Activated B cell treated with CpG ODN at 0.5 μM for 24 hours (primary cell): ENCODE data around the gene AOC1. TPM values are rescaled to one million over a fixed set of nuclear protein-coding genes. Genes with fewer than 3 reads are reported as not detected.

ENCODE experiments used
- ATAC-seq: fragments of 200-7000 bp; cut with Tn5 transposase; one replicate; pipeline ENCODE4 v1.10.0; 2021; ENCODE audit warnings: low read depth, mild to moderate bottlenecking, moderate library complexity
- CTCF ChIA-PET: fragments of 350-600 bp; sonication (Branson Sonifier 250); formaldehyde crosslinking; loops from one replicate; lab custom pipeline; 2021; ENCODE audit warnings: antibody characterized with exemption; lab: Charles Lee
- POLR2A ChIA-PET: fragments of 350-600 bp; sonication (Branson Sonifier 250); formaldehyde crosslinking; loops from one replicate; lab custom pipeline; 2021; ENCODE audit warnings: antibody characterized with exemption; lab: Charles Lee
- DNase-seq: peaks from one replicate; pipeline ENCODE4 v3.0.0; 2022
- H3K27ac Mint-ChIP-seq: one replicate; pipeline ENCODE4 v1.8.0; 2020; ENCODE audit warnings: mixed read lengths
- H3K27me3 Mint-ChIP-seq: one replicate; pipeline ENCODE4 v1.8.0; 2021; ENCODE audit warnings: mixed read lengths
- H3K36me3 Mint-ChIP-seq: one replicate; pipeline ENCODE4 v1.8.0; 2021; ENCODE audit warnings: low read depth, mixed read lengths
- H3K4me1 Mint-ChIP-seq: one replicate; pipeline ENCODE4 v1.8.0; 2021; ENCODE audit warnings: mixed read lengths
- H3K4me3 Mint-ChIP-seq: one replicate; pipeline ENCODE4 v1.8.0; 2020; ENCODE audit warnings: mild to moderate bottlenecking, mixed read lengths
- H3K9me3 Mint-ChIP-seq: one replicate; pipeline ENCODE4 v1.8.0; 2020; ENCODE audit warnings: mixed read lengths
- intact Hi-C: fragments of 100-400 bp; cut with micrococcal nuclease; formaldehyde crosslinking; loops from one replicate; pipeline ENCODE4 v1.15.1; 2024
- total RNA-seq: library from RNA; stranded (reverse); gene quantifications from 2 replicates; pipeline ENCODE4 v1.2.3, GENCODE V29; 2022
- TF ChIP-seq, protein P1 (sequence below): fragments of 200-600 bp; IDR thresholded peaks from one replicate; pipeline ENCODE4 v1.8.0; 2022; ENCODE audit warnings: antibody characterized with exemption, mild to moderate bottlenecking

AOC1 gene
- total RNA-seq, 1 donor from 2014 or later = not detected

GRCh38 chr7:150867605-150868004 is 15.3 kb downstream of the AOC1 start:
- H3K9me3 Mint-ChIP-seq = peaks cover 9% of the 10 kb centered on the region
- H3K36me3 Mint-ChIP-seq = no peaks in the 10 kb centered on the region
- H3K27ac Mint-ChIP-seq = no peak overlapping the region
- POLR2A ChIA-PET = no interaction called here
- TF ChIP-seq, protein P1, sequence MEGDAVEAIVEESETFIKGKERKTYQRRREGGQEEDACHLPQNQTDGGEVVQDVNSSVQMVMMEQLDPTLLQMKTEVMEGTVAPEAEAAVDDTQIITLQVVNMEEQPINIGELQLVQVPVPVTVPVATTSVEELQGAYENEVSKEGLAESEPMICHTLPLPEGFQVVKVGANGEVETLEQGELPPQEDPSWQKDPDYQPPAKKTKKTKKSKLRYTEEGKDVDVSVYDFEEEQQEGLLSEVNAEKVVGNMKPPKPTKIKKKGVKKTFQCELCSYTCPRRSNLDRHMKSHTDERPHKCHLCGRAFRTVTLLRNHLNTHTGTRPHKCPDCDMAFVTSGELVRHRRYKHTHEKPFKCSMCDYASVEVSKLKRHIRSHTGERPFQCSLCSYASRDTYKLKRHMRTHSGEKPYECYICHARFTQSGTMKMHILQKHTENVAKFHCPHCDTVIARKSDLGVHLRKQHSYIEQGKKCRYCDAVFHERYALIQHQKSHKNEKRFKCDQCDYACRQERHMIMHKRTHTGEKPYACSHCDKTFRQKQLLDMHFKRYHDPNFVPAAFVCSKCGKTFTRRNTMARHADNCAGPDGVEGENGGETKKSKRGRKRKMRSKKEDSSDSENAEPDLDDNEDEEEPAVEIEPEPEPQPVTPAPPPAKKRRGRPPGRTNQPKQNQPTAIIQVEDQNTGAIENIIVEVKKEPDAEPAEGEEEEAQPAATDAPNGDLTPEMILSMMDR = no peak
- intact Hi-C loops = no loop called here
- H3K27me3 Mint-ChIP-seq = peaks cover 43% of the 10 kb centered on the region
- ATAC-seq (no peak), DNase-seq (no peak)
- CTCF ChIA-PET = no interaction called here
- H3K4me3 Mint-ChIP-seq = no peak overlapping the region
- no peaks in the 10 kb centered on the region for H3K4me1 Mint-ChIP-seq

DNA sequence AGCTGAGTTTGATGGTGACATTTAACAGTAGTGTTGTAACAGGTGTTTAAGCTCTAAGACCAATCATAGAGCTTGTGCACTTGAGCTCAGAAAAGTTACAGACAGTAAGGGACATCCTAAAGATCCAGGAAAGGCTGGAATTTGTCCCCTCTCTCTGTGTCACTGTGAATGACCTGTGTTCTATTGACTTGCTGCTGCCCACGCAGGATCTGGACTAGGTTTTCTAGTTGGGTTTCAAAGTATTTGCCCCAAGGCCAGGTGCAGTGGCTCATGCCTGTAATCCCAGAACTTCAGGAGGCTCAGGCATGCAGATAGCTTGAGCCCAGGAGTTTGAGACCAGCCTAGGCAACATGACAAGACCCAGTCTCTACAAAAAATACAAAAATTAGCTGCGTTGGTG is 17.1 kb downstream of the AOC1 start:
- Mint-ChIP-seq H3K27ac (no peak overlapping the region), H3K36me3 (no peaks in the 10 kb centered on the region), H3K4me1 (no peaks in the 10 kb centered on the region), H3K9me3 (peaks cover 9% of the 10 kb centered on the region), H3K4me3 (no peak overlapping the region), H3K27me3 (peaks cover 46% of the 10 kb centered on the region)
- ATAC-seq (no peak), DNase-seq (no peak)
- POLR2A ChIA-PET = no interaction called here
- intact Hi-C loops = no loop called here
- CTCF ChIA-PET = no interaction called here
- TF ChIP-seq, protein P1 = no peak

DNA sequence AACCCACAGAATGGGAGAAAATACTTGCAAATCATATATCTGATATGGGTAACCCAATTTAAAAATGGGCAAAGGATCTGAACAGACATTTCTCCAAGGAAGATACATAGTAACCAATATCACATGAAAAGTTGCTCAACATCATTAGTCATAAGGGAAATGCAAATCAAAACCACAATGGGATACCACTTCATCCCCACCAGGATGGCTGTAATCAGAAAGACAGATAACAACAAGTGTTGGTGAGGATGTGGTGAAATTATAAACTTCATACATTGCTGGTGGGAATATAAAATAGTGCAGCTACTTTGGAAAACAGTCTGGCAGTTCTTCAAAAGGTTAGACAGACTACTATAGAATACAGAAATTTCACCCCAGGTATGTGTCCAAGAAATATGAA is 19.3 kb downstream of the AOC1 start:
- ATAC-seq (no peak), DNase-seq (no peak)
- intact Hi-C loops = no loop called here
- Mint-ChIP-seq H3K4me1 (peaks cover 2% of the 10 kb centered on the region), H3K4me3 (no peak overlapping the region), H3K36me3 (no peaks in the 10 kb centered on the region), H3K9me3 (peaks cover 9% of the 10 kb centered on the region), H3K27ac (no peak overlapping the region), H3K27me3 (peaks cover 45% of the 10 kb centered on the region)
- TF ChIP-seq, protein P1 = no peak
- ChIA-PET POLR2A (no interaction called here), CTCF (no interaction called here)

DNA sequence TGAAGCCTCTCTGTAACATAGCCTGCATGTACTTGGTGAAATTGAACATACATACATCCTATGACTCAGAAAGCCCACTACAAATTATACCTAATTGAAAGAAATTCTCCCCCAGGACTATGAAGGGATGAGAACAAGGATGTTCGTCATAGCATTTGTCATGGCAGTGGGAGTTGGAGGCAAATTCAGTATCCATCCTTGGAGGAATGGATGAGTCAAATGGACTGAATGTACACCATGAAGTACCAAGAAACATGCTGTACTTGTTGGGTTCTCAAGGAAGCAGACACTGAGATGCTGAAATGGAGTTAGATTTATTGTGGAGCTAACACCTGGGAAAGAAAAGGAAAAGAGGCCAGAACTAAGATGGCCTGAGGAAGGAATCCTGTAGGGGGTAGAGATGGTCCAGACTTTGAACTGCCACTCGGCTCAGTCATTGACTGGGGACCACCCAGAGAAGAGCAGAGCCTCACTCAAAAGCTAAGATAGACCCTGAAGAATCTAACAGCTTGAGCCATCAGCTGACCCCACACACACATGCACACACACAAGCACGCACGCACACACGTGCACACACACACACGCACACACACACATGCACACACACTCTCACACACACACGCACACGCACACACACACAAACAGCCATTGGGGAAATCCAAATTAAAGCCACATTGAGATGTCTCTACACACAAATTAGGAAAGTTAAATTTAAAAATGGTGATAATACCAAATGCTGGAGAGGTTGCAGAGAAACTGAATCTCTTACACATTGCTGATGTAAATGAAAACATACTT is 22.3 kb downstream of the AOC1 start:
- TF ChIP-seq, protein P1 = no peak
- CTCF ChIA-PET = no interaction called here
- intact Hi-C loops = no loop called here
- ATAC-seq (no peak), DNase-seq (no peak)
- Mint-ChIP-seq H3K4me1 (peaks cover 6% of the 10 kb centered on the region), H3K27ac (no peak overlapping the region), H3K4me3 (no peak overlapping the region), H3K36me3 (no peaks in the 10 kb centered on the region), H3K9me3 (peaks cover 11% of the 10 kb centered on the region), H3K27me3 (peaks cover 24% of the 10 kb centered on the region)
- POLR2A ChIA-PET = no interaction called here

GRCh38 chr7:150875791-150876190 is 23.5 kb downstream of the AOC1 start:
- peaks cover 3% of the 10 kb centered on the region for H3K36me3 Mint-ChIP-seq
- ChIA-PET CTCF (no interaction called here), POLR2A (no interaction called here)
- H3K27ac Mint-ChIP-seq = no peak overlapping the region
- no peak for ATAC-seq
- intact Hi-C loops = loop anchor here (2.0 kb wide), 1 partner anchor 427 kb away; no protein-coding TSS in a partner anchor
- peaks cover 19% of the 10 kb centered on the region for H3K27me3 Mint-ChIP-seq
- H3K4me1 Mint-ChIP-seq = peaks cover 6% of the 10 kb centered on the region
- TF ChIP-seq, protein P1 = no peak
- peaks cover 20% of the 10 kb centered on the region for H3K9me3 Mint-ChIP-seq
- no peak overlapping the region for H3K4me3 Mint-ChIP-seq
- DNase-seq = no peak
